Heart left ventricle (tissue), 13 donors: Measurements from ENCODE around the gene ANKRD44.

ENCODE experiments used
- POLR2A ChIP-seq, 2 donors: fragments of 450-650 bp; IDR thresholded peaks; one replicate each; pipeline ENCODE4 v1.6.1; 2017; ENCODE audit warnings: antibody characterized with exemption in 2 of 2, mild to moderate bottlenecking in 2 of 2, moderate library complexity in 2 of 2
- TF ChIP-seq, protein P1 (sequence below), 12 donors: fragments of 200-600 bp; sonication (generic) in 4 of 12; IDR thresholded peaks; one replicate each; pipeline versions ENCODE4 v1.5.0 to v1.8.0; 2018 to 2022; ENCODE audit warnings: antibody characterized with exemption in 12 of 12, mild to moderate bottlenecking in 5 of 12
- donor health status: ischemic (EF 13 %, LVEDD 7.1; RV severe dilation, severe dysfunction).
- donor health status: DM: no; HTN: yes; CAD: no.
- donor health status: DM: no; HTN: no; CAD: no.
- donor health status: ischemic (EF 25% LVEDD 6.9; RV normal size, moderate dysfunction).
- donor health status: ischemic (EF 25% LVEDD 5.7; RV mildly dilated, moderate dysfunction).
- donor health status: ischemic (EF 35%, LVEDD 5.7; RV mildly dilated, moderate dysfunction).
- donor health status: nonischemic (EF 11% LVEDD 7.7; RV severe dilation, severe dysfunction).
- donor health status: DM: yes; HTN: yes; CAD: no.
- donor health status: PGD.
- donor health status: ischemic (EF 29% LVEDD 5.4; RV normal size, mild dysfunction).
- donor health status: nonischemic (EF 23%, LVEDD 6.1; RV moderate dilation, normal function).

DNA sequence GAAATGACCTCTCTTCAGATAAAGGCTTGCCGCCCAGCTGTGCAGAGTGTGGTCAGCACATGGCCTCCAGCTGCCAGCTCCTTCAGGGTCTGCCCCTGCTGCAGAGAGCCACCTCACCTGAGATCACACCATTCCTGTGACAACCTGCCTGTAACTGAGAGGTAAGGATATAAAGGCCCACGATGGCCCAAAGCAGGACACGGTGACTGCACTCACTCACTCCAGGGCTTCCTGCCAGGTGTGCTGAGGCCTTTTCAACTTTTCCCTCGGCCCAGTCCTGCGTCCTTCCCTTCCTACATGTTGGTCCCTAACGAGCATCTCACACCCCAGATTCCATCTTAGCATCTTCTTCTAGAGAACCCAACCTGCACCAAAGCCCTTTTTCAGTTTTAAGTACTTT is 36.2 kb downstream of the ANKRD44 start:
- no peak for TF ChIP-seq POLR2A (IDR thresholded peaks at IDR 0.05)
- TF ChIP-seq, protein P1, sequence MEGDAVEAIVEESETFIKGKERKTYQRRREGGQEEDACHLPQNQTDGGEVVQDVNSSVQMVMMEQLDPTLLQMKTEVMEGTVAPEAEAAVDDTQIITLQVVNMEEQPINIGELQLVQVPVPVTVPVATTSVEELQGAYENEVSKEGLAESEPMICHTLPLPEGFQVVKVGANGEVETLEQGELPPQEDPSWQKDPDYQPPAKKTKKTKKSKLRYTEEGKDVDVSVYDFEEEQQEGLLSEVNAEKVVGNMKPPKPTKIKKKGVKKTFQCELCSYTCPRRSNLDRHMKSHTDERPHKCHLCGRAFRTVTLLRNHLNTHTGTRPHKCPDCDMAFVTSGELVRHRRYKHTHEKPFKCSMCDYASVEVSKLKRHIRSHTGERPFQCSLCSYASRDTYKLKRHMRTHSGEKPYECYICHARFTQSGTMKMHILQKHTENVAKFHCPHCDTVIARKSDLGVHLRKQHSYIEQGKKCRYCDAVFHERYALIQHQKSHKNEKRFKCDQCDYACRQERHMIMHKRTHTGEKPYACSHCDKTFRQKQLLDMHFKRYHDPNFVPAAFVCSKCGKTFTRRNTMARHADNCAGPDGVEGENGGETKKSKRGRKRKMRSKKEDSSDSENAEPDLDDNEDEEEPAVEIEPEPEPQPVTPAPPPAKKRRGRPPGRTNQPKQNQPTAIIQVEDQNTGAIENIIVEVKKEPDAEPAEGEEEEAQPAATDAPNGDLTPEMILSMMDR (IDR thresholded peaks at IDR 0.05) = no peak
